Tibial artery (tissue), 4 donors: Measurements from ENCODE around the gene PPP4R2.

ENCODE experiments used
- DNase-seq, 2 donors: peaks; one replicate each; pipeline ENCODE4 v3.0.0-alpha.2; 2019
- H3K27ac ChIP-seq, 2 donors: fragments of 200-600 bp; sonication (generic) in 1 of 2; 1 replicate in 1 of 2; 2 replicates in 1 of 2; pipeline ENCODE4 v1.5.1; 2018 to 2019; ENCODE audit warnings: mild to moderate bottlenecking in 1 of 2
- H3K27me3 ChIP-seq, 2 donors: fragments of 200-600 bp; sonication (generic) in 1 of 2; one replicate each; pipeline versions ENCODE4 v1.5.1 to v1.6.0; 2016 to 2019
- H3K36me3 ChIP-seq, 3 donors: fragments of 200-600 bp; sonication (generic) in 2 of 3; one replicate each; pipeline ENCODE4 v1.5.1; 2016 to 2019; ENCODE audit warnings: mild to moderate bottlenecking in 2 of 3
- H3K4me1 ChIP-seq, 4 donors: fragments of 200-600 bp; sonication (generic) in 2 of 4; 1 replicate in 3 of 4; 2 replicates in 1 of 4; pipeline ENCODE4 v1.5.1; 2016 to 2019
- H3K4me3 ChIP-seq, 2 donors: fragments of 200-600 bp; sonication (generic) in 1 of 2; 1 replicate in 1 of 2; 2 replicates in 1 of 2; pipeline ENCODE4 v1.5.1; 2018 to 2019; ENCODE audit warnings: mild to moderate bottlenecking in 2 of 2
- H3K9me3 ChIP-seq, 3 donors: fragments of 200-600 bp; sonication (generic) in 1 of 3; one replicate each; pipeline ENCODE4 v1.5.1; 2016 to 2019
- intact Hi-C: fragments of 100-400 bp; cut with DNase I; formaldehyde crosslinking; loops from one replicate; pipeline ENCODE4 v1.15.0; 2023; ENCODE audit warnings: low total_unique reads
- TF ChIP-seq, protein P1 (sequence below), 2 experiments: fragments of 200-600 bp in 1 of 2; fragments of 450-650 bp in 1 of 2; IDR thresholded peaks; one replicate each; pipeline ENCODE4 v1.5.1; 2017 to 2019; ENCODE audit warnings: antibody characterized with exemption in 2 of 2, mild to moderate bottlenecking in 1 of 2, moderate library complexity in 1 of 2

Gene PPP4R2

GRCh38 chr3:73110530-73110929 lies 113.9 kb downstream of the PPP4R2 start:
- no peaks in the 10 kb centered on the region for H3K36me3 ChIP-seq
- no peak for DNase-seq
- no peak overlapping the region for H3K27ac ChIP-seq
- intact Hi-C loops, result no loop called here
- TF ChIP-seq, protein P1, sequence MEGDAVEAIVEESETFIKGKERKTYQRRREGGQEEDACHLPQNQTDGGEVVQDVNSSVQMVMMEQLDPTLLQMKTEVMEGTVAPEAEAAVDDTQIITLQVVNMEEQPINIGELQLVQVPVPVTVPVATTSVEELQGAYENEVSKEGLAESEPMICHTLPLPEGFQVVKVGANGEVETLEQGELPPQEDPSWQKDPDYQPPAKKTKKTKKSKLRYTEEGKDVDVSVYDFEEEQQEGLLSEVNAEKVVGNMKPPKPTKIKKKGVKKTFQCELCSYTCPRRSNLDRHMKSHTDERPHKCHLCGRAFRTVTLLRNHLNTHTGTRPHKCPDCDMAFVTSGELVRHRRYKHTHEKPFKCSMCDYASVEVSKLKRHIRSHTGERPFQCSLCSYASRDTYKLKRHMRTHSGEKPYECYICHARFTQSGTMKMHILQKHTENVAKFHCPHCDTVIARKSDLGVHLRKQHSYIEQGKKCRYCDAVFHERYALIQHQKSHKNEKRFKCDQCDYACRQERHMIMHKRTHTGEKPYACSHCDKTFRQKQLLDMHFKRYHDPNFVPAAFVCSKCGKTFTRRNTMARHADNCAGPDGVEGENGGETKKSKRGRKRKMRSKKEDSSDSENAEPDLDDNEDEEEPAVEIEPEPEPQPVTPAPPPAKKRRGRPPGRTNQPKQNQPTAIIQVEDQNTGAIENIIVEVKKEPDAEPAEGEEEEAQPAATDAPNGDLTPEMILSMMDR (IDR thresholded peaks at IDR 0.05), result no peak
- H3K4me1 ChIP-seq, result no peaks in the 10 kb centered on the region
- no peaks in the 10 kb centered on the region for H3K9me3 ChIP-seq
- H3K4me3 ChIP-seq, result no peak overlapping the region
- no peaks in the 10 kb centered on the region for H3K27me3 ChIP-seq

GRCh38 chr3:73114711-73115110 lies 118.1 kb downstream of the PPP4R2 start:
- no peak for DNase-seq
- H3K4me3 ChIP-seq, result no peak overlapping the region
- H3K4me1 ChIP-seq, result no peaks in the 10 kb centered on the region
- H3K27ac ChIP-seq, result no peak overlapping the region
- no peaks in the 10 kb centered on the region for H3K9me3 ChIP-seq
- H3K27me3 ChIP-seq, result no peaks in the 10 kb centered on the region
- H3K36me3 ChIP-seq, result no peaks in the 10 kb centered on the region
- TF ChIP-seq, protein P1 (IDR thresholded peaks at IDR 0.05), result no peak
- intact Hi-C loops, result no loop called here

DNA sequence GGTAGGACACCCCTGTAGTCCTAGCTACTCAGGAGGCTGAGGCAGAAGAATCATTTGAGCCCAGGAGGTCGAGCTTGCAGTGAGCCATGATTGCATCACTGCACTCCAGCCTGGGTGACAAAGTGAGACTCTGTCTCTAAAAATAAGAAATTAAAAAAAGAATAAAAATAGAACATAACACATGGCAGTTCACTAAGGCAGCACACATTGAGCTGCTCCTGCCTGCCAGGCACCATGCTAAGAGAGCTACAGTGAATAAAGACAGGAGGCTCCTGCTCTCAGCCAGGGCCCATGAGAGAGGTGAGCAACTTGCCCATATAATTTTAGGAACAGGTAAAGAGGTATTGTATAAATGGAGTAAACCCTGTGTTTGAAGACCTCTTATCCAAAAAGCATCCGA lies 119.2 kb downstream of the PPP4R2 start:
- Histone ChIP-seq H3K36me3 (no peaks in the 10 kb centered on the region), H3K27me3 (no peaks in the 10 kb centered on the region), H3K9me3 (no peaks in the 10 kb centered on the region), H3K4me3 (no peak overlapping the region), H3K27ac (no peak overlapping the region), H3K4me1 (no peaks in the 10 kb centered on the region)
- intact Hi-C loops, result no loop called here
- TF ChIP-seq, protein P1 (IDR thresholded peaks at IDR 0.05), result no peak
- DNase-seq, result no peak
